HG03575 (cell line): ENCODE data around the gene TDRD10.

ENCODE experiments used
- ATAC-seq: cut with Tn5 transposase; IDR thresholded peaks from one replicate; pipeline ENCODE4 v1.9.1; 2021; ENCODE audit not compliant: unreplicated experiment, insufficient number of reproducible peaks, low FRiP score; ENCODE audit errors: extremely low read depth

The TDRD10 gene

GRCh38 chr1:154502066-154502743 lies at the start of gene TDRD10, which contains the start of gene SHE:
Gene TDRD10 (plus strand): TSS chr1:154502219. CDS start chr1:154506904, 4,685 bp downstream.
Gene SHE (minus strand): TSS chr1:154502412. CDS start chr1:154502026, 386 bp downstream.
- no peak for ATAC-seq

GRCh38 chr1:154453161-154453560 lies 48.9 kb upstream of the TDRD10 start:
- no peak for ATAC-seq

- no peak for ATAC-seq
Observed at GRCh38 chr1:154453574-154454352, 48.3 kb upstream of the TDRD10 start.

GRCh38 chr1:154454386-154455120 lies 47.5 kb upstream of the TDRD10 start:
- ATAC-seq: no peak

GRCh38 chr1:154456631-154457030 lies 45.4 kb upstream of the TDRD10 start:
- ATAC-seq: no peak

- no peak for ATAC-seq
Observed at GRCh38 chr1:154459080-154459479, 42.9 kb upstream of the TDRD10 start.

GRCh38 chr1:154460695-154461260 lies 41.2 kb upstream of the TDRD10 start:
- no peak for ATAC-seq

- ATAC-seq: no peak
Observed at GRCh38 chr1:154463512-154463990, 38.5 kb upstream of the TDRD10 start.

GRCh38 chr1:154465621-154466195 lies 36.3 kb upstream of the TDRD10 start:
- no peak for ATAC-seq

- ATAC-seq: no peak
Observed at GRCh38 chr1:154466206-154466605, 35.8 kb upstream of the TDRD10 start.

- no peak for ATAC-seq
Observed at GRCh38 chr1:154466921-154467417, 35.0 kb upstream of the TDRD10 start.

GRCh38 chr1:154467434-154468102 lies 34.5 kb upstream of the TDRD10 start:
- ATAC-seq: no peak

GRCh38 chr1:154468535-154469250 lies 33.3 kb upstream of the TDRD10 start:
- no peak for ATAC-seq

- ATAC-seq: no peak
Observed at GRCh38 chr1:154469844-154470560, 32.0 kb upstream of the TDRD10 start.

GRCh38 chr1:154471304-154471703 lies 30.7 kb upstream of the TDRD10 start:
- ATAC-seq: no peak

- no peak for ATAC-seq
Observed at GRCh38 chr1:154474802-154475201, 27.2 kb upstream of the TDRD10 start.

- ATAC-seq: no peak
Observed at GRCh38 chr1:154476791-154477190, 25.2 kb upstream of the TDRD10 start.
